Myocyte (in vitro differentiated cells): Measurements from ENCODE around the gene COCH. TPM values are rescaled to one million over a fixed set of nuclear protein-coding genes. Genes with fewer than 3 reads are reported as not detected.
"Not testable (repeated sequence)": the region's sequence is repeated elsewhere in the genome, so short reads cannot be mapped to it uniquely, and the experiment has no call there.

ENCODE experiments used
- DNase-seq: peaks from one replicate; pipeline ENCODE4 v3.0.0-alpha.2; 2012; ENCODE audit warnings: low read depth
- total RNA-seq: library from RNA; depleted of rRNA; stranded (reverse); fragments of >200 nt; gene quantifications from 2 replicates; pipeline ENCODE4 v1.2.3, GENCODE V29; 2014

Gene COCH
- total RNA-seq, 1 donor from 2014 or later = 0.27 TPM

DNA sequence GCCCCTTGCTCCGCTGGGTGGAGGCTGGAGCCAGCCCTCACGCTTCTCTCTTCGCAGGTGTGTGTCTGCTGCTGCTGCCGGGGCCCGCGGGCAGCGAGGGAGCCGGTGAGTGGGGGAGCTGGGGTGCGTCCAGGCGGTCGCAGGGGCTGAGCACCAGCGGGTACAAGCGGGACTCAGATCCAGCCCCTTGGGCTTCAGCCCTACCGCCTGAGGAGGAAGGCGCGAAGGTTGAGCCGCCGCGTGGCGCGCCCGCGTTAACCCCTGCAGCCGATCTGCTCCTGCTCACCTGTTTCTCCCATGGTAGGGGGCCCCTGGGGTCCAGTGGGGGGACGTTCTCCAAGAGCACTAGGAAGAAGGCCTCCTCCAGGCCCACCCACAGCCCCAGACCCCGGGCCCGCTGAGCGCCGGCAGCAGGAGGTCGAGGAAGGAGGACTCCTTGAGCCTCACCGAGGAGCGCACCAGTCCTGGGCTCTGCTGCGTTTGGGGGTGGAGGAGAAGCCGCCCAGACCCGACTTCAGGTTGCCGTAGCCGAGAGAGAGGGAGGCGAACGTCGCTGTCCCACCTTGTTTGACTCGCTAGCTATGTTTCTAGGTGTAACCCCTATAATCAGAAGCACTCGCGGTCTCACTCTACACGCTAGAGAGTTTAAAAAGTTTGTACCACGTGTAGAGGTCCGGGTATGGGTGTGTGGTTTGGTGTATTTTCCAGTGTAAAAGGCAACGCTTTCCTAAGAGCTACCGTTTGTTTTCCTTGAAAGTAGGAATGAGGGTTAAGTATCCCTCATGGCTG is 834 bp downstream of the COCH start:
- DNase-seq = no peak

DNA sequence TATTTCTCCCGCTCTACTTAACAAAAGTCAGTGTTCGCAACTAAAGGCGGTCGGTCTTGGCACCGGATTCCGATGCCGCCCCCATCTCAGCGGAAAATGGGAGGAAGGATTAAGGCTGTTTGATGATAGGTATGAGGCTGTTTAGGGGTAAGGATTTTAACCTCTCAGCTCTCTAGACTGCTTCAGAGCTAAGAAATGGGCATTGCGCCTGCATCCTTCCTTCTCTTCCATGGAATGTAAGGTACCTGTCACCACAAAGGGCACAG is 1.4 kb downstream of the COCH start:
- DNase-seq = no peak

DNA sequence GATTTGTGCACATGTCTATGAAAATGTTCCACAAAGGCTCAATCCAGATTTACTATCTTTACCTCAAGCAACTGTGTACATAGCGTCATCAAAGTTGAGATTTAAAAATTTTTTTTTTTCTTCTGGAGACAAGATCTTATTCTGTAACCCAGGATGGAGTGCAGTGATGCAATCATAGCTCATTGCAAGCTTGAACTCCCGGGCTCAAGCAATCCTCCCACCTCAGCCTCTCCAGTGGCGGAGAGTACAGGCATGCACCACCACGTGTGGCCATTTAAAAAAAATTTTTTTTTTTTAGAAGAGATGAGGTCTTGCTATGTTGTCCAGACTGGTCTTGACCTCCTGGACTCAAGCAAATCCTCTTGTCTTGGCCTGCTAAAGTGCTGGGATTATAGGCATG is 2.3 kb downstream of the COCH start:
- no peak for DNase-seq

DNA sequence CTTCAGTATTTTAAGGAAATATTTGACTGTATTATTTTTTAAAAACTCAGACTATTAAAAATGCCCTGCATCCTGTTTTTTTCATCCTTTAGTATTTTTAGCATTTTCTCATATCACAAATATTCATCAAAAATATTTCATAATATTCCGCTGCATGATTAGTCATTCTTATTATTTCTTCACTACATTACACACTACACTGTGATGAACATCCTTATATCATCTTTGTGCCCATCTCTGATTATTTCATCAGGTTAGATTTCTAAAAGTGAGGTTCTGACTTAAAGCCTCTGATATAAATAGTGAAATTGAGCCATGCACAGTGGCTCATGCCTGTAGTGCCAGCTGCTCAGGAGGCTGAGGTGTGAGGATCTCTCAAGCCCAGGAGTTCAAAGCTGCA is 8.1 kb downstream of the COCH start:
- DNase-seq = no peak

DNA sequence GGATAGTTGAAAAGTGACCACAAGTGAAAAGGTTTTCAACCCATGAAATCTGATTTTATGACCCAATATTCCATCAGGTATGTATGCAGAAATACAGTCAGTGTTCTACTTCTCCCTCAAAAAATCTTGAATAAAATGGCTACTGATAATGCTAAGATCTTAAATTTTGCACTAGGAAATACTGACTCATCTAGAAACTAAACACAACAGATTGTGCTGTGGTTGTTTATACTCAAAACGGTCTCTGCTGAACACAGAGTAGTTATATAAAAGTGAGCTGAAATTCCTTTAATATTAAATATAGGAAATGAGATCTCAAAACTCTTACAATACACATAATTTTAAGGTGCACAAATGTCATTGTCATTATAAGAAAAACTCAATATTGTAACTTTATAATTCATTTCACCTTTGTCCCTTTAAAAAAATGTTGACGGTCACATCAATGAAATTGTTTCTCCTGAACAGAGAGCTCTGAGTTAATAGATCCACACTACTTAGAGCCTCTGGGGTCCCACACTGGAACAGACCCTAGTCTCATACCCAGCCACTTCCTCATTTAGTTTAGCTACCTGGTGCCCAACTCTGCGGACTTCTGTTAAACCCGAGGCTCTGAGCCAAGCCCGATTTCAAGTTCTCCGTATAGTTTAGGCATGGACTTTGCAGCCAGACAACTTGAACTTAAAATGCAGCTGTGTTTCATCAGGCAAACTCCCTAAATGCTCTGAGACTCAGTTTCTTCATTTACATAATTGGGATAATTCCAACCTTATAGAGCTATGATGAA is 9.3 kb downstream of the COCH start:
- no peak for DNase-seq

DNA sequence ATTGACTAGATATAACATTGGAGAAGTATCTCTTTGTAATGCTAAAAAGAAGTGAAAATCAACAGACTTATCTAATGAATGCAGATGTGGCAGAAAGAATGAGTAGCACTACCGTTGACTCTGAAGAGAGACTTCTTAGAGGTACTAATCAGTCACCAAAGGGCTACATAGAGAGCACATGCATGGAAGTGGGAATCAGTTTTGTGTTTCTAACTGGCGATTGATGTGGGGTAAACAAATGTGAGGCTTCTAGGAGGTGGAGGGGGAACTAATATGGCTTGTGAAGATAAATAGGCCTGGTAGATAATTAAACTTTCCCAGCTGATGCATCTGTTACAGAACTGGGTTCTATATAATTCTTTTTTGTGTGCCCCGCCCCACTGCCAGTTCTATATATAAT is 10.5 kb downstream of the COCH start:
- no peak for DNase-seq

DNA sequence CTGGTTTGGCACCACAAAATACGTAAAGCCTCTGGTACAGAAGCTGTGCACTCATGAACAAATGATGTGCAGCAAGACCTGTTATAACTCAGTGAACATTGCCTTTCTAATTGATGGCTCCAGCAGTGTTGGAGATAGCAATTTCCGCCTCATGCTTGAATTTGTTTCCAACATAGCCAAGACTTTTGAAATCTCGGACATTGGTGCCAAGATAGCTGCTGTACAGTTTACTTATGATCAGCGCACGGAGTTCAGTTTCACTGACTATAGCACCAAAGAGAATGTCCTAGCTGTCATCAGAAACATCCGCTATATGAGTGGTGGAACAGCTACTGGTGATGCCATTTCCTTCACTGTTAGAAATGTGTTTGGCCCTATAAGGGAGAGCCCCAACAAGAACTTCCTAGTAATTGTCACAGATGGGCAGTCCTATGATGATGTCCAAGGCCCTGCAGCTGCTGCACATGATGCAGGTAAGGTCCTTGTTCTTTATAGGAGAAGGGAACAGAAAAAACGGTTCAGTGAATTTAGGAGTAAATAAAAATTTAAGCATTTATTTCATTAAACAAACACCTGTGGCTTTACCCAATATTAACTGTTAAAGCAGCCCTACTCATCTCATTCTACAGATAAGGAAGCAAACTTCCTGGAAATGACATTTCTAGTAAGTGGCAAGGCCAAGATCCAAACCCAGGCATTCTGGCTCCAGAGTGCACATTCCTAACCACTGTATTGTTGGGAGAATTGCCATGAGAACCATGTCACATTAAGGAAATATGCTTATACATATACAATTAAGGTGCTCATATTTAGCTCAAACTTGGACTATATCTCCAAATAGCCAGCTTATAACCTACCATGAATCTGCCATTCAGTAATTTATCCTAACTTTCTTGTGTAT is 11.7 kb downstream of the COCH start:
- DNase-seq = no peak

DNA sequence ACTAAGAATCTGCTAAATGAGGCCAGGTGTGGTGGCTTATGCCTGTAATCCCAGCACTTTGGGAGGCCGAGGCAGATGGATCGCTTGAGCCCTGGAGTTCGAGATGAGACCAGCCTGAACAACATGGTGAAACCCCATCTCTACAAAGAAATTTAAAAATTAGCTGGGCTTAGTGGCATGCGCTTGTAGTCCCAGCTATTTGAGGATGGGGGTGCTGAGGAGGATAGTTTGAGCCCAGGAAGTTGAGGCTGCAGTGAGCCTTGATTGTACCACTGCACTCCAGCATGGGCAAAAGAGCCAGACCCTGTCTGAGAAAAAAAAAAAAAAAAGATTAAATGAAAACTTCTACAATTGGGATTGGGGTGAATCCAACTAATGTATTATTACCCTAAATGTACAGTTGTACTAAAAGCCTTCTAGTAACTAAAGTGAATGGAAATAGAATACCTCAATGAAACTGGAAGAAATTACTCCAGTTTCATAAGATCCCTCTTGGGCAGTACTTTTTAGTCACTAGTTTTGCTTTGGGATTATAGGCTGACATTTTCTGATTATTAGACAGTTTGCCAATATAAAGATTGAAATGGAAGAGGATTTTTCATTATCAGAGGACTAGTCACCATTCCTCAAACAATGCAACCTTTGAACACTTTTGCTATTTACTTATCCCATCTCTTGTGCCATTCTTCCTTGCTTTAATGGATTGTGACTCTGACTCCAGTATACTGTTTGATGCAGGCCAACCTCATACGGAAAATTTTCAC is 14.3 kb downstream of the COCH start:
- no peak for DNase-seq

DNA sequence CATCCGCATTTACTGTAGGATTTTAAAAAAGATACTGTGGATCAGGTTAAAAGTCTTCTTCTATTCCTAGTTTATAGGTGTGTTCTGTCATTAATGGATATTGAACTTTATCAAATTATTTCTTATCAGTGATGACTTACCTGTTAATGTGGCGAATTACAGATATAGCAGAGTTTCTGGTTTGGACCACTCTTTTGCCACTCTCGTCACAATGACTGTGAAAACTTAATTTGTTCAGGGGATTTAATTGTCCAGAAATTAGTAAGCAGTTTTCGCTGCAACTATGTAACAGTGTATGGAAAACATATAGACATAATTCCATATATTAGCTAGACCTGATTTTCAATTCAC is 14.9 kb downstream of the COCH start:
- DNase-seq = no peak

DNA sequence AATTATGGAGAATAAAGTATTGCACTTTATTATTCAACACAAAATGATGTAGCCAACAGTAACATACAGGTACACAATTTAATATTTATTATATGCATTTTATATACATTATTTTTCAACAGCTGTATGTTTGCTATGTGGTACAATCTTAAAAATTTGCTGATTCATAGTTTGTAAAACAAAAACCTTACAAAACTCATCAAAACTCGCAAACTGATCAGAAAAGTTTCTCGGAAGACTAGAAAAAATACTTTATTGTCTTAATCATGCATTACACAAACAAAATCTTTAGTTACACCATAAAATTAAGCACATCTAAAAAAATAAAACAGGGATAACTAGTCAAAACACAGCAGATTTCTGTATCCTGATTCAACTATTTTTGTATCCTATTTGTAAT is 19.5 kb downstream of the COCH start:
- no peak for DNase-seq

DNA sequence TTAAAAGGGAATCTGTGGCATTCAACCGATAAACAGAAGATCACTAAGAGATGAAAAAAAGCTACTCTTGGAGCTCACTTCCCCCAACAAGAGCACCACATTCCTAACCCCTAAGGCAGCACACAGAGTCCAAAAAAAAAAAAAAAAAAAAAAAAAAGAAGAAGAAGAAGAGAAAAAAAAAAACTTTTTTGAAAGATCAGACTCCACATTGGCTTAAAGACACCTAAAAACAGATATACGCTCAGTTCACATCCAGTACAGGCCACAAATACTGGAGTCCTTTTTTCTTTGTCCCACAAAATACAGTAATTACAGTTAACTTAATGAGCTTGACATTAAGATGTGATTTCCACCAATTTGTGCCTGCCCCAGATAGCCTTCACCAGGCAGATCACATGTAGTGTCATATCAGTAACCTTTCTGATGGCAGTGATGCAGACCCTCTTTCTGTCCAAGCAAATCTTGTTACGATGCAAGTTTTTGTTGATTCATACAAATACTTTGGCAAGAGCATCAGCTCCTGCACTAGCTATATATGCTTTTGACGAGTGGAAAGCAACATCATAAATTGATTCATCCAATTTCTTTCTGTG is 20.7 kb downstream of the COCH start:
- no peak for DNase-seq

DNA sequence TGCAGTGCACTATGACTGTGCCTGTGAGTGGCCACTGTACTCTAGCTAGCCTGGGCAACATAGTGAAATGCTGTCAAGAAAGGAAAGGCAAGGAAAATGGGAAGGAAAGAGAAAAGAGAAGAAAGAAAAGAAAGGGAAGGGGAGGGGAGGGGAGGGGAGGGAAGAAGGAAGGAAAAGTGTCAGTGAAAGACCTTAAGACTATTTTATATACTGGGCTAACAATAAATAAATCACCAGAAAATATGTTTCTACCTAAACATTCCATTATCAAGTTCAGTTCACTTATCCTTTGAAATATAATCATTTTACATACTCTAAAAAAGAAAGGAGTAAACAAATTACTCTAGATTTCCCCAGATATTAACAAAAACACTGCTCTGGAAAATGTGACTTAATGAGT is 22.1 kb downstream of the COCH start:
- DNase-seq = no peak

DNA sequence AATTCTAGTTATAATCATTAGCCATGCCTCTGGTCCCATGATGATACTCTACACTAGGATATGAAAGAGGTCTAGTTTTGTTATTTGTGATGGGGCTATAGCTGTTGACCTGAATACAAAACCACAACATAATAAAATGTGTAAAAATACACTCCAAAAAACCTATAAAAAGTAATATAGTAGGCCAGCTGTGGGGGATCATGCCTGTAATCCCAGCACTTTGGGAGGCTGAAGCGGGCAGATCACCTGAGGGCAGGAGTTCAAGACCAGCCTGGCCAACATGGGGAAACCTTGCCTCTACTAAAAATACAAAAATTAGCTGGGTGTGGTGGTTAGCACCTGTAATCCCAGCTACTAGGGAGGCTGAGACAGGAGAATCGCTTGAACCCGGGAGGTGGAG is 22.8 kb downstream of the COCH start:
- not testable (repeated sequence) for DNase-seq

DNA sequence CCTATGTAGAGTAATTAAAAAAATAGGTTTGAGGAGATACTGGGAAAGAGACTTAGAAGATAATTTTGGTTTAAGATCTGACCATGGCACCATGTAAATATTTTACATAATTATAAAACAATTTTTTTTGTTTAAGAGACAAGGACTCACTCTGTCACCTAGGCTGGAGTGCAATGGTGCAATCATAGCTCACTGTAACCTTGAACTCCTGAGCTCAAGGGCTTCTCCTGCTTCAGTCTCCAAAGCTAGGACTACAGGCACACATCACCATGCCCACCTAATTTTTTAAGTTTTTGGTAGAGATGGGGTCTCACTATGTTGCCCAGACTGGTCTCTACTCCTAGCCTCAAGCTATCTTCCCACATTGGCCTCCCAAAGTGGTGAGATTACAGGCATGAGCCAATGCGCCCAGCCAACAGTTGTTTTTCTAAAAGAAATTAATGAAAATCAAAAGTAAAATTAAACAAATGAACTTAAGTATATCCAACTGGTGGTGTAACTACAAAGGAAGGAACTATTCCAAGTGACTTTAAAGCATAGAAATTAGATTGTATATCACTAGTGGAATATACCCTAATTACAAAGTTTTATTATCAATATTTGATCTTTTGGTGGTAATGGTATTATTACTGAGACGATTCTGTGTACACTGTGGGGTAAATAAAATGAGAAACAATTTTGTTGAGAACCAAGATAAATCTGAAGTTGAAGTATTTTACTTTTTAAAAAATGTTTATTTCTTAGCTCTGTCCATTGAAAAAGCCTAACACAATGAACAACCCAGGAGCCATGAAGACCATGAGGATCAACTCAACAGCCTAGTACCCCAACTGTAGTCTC is 29.1 kb downstream of the COCH start:
- DNase-seq = no peak

DNA sequence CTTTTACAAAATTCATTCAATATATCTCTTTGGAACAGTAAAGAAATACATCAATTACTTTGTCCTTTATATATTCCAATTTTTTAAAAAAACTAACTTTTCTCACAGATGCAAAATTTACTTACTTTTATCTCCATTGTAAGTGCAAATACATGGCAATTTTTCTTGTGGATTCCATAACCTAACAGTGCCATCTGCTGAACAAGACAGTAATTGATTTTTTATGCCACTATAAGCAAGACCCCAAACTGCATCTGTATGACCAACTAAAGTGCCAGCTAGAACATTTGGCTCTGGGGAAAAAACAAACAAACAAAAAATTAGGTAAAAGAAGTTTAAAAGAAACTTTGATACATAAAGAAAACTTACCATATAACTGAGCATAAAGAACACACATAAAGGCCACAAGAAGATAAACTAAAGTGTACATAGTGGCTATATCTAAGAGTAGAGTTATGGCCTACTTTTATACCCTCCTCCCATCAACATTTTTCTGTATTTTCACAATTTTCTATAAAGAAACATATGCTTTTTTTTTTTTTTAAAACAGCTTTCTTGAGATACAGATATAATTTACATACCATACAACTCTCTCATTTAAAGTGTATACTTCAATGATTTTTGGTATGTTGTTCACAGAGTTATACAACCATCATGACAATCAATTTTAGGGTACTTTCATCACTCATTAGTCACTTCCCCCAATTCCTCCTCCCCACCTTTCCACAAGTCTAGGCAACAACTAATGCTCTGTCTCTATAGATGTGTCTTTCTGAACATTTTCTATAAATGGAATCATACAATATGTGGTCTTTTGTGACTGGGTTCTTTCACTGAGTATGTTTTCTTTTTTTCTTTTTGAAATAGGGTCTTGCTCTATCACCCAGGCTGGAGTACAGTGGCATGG is 32.6 kb downstream of the COCH start:
- peak; percentile 18 for DNase-seq

DNA sequence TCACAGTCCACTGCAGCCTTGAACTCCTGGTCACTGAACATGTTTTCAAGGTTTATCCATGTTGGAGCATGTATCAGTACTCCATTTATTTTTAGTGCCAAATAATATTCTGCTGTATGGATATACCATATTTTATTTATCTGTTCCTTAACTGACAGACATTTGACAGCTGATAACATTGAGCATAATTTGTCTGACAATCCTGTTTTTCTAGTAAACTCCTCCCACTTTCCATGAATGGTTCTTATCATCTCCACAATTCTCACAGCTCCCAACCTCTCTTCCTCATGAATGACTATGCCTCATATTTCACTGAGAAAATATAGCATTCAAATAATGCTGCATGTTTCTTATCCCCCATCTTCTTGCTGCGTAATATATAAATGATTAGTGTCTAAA is 33.3 kb downstream of the COCH start:
- no peak for DNase-seq

DNA sequence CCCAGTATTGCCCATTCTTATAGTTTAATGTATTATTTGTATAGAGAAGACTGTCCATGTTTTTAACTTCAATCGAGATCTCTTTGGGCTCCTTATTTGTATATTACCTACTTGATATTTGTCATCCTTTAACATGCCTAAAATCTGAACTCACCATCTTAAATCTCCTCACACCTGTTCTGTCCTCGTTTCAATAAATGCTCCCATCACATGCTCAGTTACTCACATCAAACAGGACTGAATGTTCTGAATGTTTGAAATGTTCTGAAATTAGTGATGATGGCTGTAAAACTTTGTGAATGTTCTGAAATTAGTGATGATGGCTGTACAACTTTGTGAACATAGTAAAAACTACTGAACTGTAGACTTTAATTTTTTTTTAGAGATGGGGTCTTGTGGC is 34.5 kb downstream of the COCH start:
- peak; percentile 16 for DNase-seq

DNA sequence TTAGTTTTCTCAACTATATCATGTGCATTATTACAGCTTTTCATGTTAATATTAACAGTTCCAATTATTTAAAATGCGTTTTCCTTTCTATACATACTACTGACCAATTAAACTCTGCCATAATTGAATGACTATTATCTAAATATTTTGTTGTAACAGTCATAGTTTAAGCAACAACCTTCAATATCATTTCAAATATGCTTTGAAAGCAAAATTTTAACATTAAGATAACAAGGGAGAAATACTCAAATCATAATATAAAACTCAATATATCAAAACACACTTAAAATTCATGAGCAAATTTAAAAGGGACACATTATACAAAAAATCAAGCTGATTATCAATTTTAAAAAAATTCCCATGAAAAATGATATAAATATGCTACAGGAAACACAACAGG is 40.5 kb downstream of the COCH start:
- no peak for DNase-seq

DNA sequence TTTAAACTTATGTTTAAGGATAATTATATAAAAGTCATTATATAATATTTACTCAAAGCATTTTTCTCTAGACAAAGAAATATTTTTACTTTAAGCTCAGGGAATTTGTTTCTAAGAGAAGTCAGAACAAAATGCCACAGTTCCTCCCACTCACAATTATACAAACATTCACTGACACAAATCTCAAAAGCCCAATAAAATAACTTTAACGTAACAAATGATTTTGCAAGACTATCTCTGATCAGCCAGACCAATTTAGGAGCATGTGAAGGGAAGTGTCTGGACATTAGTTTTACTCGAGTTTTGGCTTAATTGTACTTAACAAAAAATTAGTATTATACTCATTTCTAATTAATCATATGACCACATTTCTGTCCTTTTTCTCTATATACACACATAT is 41.2 kb downstream of the COCH start:
- DNase-seq = no peak
